Left lobe of liver (tissue), 2 donors: Measurements from ENCODE around the gene PDPR. TPM values are rescaled to one million over a fixed set of nuclear protein-coding genes. Genes with fewer than 3 reads are reported as not detected.
"Not testable (repeated sequence)": the region's sequence is repeated elsewhere in the genome, so short reads cannot be mapped to it uniquely, and the experiment has no call there.

Experiments used
- ATAC-seq: fragments of 200-7000 bp; cut with Tn5 transposase; one replicate; pipeline ENCODE4 v1.9.1; 2020; ENCODE audit warnings: mild to moderate bottlenecking, moderate library complexity
- DNase-seq: peaks from one replicate; pipeline ENCODE4 v3.0.0-alpha.2; 2020; ENCODE audit warnings: low spot score
- total RNA-seq: library from RNA; stranded (reverse); gene quantifications from one replicate; pipeline ENCODE4 v1.2.1, GENCODE V29; 2021
- donor health status: DM: no; HTN: no; CAD: no; lungs with moderate emphysema.
- donor health status: DM: no; HTN: yes; CAD: no.

Gene PDPR
- total RNA-seq, 1 donor from 2014 or later: 7.8 TPM

DNA sequence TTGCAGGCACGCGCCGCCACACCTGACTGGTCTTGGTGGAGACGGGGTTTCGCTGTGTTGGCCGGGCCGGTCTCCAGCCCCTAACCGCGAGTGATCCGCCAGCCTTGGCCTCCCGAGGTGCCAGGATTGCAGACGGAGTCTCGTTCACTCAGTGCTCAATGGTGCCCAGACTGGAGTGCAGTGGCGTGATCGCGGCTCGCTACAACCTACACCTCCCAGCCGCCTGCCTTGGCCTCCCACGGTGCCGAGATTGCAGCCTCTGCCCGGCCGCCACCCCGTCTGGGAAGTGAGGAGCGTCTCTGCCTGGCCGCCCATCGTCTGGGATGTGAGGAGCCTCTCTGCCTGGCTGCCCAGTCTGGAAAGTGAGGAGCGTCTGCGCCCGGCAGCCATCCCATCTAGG lies 89.9 kb downstream of the PDPR start:
- ATAC-seq, DNase-seq: not testable (repeated sequence)

DNA sequence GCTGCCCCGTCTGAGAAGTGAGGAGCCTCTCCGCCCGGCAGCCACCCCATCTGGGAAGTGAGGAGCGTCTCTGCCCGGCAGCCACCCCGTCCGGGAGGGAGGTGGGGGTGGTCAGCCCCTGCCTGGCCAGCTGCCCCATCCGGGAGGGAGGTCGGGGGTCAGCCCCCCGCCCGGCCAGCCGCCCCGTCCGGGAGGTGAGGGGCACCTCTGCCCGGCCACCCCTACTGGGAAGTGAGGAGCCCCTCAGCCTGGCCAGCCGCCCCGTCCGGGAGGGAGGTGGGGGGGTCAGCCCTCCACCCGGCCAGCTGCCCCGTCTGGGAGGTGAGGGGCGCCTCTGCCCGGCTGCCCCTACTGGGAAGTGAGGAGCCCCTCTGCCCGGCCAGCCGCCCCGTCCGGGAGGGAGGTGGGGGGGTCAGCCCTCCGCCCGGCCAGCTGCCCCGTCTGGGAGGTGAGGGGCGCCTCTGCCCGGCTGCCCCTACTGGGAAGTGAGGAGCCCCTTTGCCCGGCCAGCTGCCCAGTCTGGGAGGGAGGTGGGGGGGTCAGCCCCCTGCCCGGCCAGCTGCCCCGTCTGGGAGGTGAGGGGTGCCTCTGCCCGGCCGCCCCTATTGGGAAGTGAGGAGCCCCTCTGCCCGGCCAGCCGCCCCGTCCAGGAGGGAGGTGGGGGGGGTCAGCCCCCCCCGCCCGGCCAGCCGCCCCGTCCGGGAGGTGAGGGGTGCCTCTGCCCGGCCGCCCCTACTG lies 90.7 kb downstream of the PDPR start:
- DNase-seq, ATAC-seq: not testable (repeated sequence)

DNA sequence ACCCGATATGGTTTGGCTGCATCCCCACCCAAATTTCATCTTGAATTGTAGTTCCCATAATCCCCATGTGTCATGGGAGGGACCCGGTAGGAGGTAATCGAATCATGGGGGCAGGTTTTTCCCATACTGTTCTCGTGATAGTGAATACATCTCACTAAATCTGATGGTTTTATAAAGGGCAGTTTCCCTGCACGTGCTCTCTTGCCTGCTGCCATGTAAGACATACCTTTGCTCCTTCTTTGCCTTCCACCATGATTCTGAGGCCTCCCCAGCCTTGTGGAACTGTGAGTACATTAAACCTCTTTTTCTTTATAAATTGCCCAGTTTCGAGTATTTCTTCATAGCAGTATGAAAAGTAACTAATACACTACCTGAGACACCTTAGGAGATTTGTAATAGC lies 92.2 kb downstream of the PDPR start:
- DNase-seq, ATAC-seq: not testable (repeated sequence)

Other genes with a start within 250 kb of the PDPR start
- gene CLEC18A, start 163.0 kb upstream of the PDPR start, total RNA-seq: 0.35 TPM
- gene CLEC18C, start 59.5 kb downstream of the PDPR start, total RNA-seq: 0.40 TPM
- gene EXOSC6, start 137.6 kb downstream of the PDPR start, total RNA-seq: 8.2 TPM
- 82.4 TPM for gene AARS1, start 175.2 kb downstream of the PDPR start, total RNA-seq
- 14.6 TPM for gene DDX19B, start 184.9 kb downstream of the PDPR start, total RNA-seq
- gene DDX19A, start 232.6 kb downstream of the PDPR start, total RNA-seq: 15.3 TPM